ENCODE measurements around the gene TRIM6. TPM values are rescaled to one million over a fixed set of nuclear protein-coding genes. Genes with fewer than 3 reads are reported as not detected.

TRIM6 gene
- total RNA-seq, 1 donor from 2014 or later: 23.9 TPM

GRCh38 chr11:5550440-5551095 is 45.9 kb upstream of the TRIM6 start:
- peaks cover 2% of the 10 kb centered on the region for H3K27me3 ChIP-seq (ENCODE audit: insufficient read depth, low read length)
- no peak overlapping the region for H3K4me3 ChIP-seq (ENCODE audit: insufficient read depth, low read depth, low read length)
- no peak overlapping the region for H3K4me3 Mint-ChIP-seq (ENCODE audit: unreplicated experiment)
- H3K79me2 ChIP-seq (ENCODE audit: insufficient read depth, low read length): no peaks in the 10 kb centered on the region
- H3K9me3 Mint-ChIP-seq (ENCODE audit: unreplicated experiment): no peaks in the 10 kb centered on the region
- FAIRE-seq (peak; percentile 80), DNase-seq (ENCODE audit: low read depth) (peak; percentile 92)
- H3K4me2 ChIP-seq (ENCODE audit: low read length): peak overlapping the region; percentile 78
- no peaks in the 10 kb centered on the region for H3K36me3 Mint-ChIP-seq (ENCODE audit: low read depth, unreplicated experiment)
- no peak overlapping the region for H2AFZ ChIP-seq (ENCODE audit: low read depth, low read length)
- H3K4me1 Mint-ChIP-seq (ENCODE audit: low read depth, unreplicated experiment): peaks cover 13% of the 10 kb centered on the region
- H3K27ac ChIP-seq (ENCODE audit: low read depth, low read length): peak overlapping the region; percentile 87
- peaks cover 12% of the 10 kb centered on the region for H3K4me1 ChIP-seq (ENCODE audit: insufficient read depth, low read length)
- H3K9ac ChIP-seq (ENCODE audit: low read length): peak overlapping the region; percentile 62
- peak overlapping the region; percentile 93 for H3K27ac Mint-ChIP-seq (ENCODE audit: unreplicated experiment)
- H3K36me3 ChIP-seq (ENCODE audit: insufficient read depth, low read length): no peaks in the 10 kb centered on the region
- no peaks in the 10 kb centered on the region for H4K20me1 ChIP-seq (ENCODE audit: insufficient read depth, low read length)
- H3K27me3 Mint-ChIP-seq (ENCODE audit: low read depth, unreplicated experiment): no peaks in the 10 kb centered on the region
- TF ChIP-seq EZH2 (IDR thresholded peaks at IDR 0.05; ENCODE audit: insufficient read depth, low read length) (no peak), CTCF (IDR thresholded peaks at IDR 0.05; ENCODE audit: insufficient read depth, low read depth, low read length) (no peak)
- no peaks in the 10 kb centered on the region for H3K9me3 ChIP-seq (ENCODE audit: insufficient read depth, low read depth, low read length)

GRCh38 chr11:5553343-5553742 is 43.1 kb upstream of the TRIM6 start:
- Histone ChIP-seq H3K4me2 (ENCODE audit: low read length) (no peak overlapping the region), H3K36me3 (ENCODE audit: insufficient read depth, low read length) (no peaks in the 10 kb centered on the region), H3K4me1 (ENCODE audit: insufficient read depth, low read length) (peaks cover 12% of the 10 kb centered on the region), H3K9ac (ENCODE audit: low read length) (no peak overlapping the region), H3K9me3 (ENCODE audit: insufficient read depth, low read depth, low read length) (no peaks in the 10 kb centered on the region), H2AFZ (ENCODE audit: low read depth, low read length) (no peak overlapping the region), H3K4me3 (ENCODE audit: insufficient read depth, low read depth, low read length) (no peak overlapping the region), H3K27me3 (ENCODE audit: insufficient read depth, low read length) (peaks cover 2% of the 10 kb centered on the region), H3K79me2 (ENCODE audit: insufficient read depth, low read length) (no peaks in the 10 kb centered on the region), H4K20me1 (ENCODE audit: insufficient read depth, low read length) (no peaks in the 10 kb centered on the region), H3K27ac (ENCODE audit: low read depth, low read length) (no peak overlapping the region)
- Mint-ChIP-seq H3K9me3 (ENCODE audit: unreplicated experiment) (no peaks in the 10 kb centered on the region), H3K36me3 (ENCODE audit: low read depth, unreplicated experiment) (no peaks in the 10 kb centered on the region), H3K27me3 (ENCODE audit: low read depth, unreplicated experiment) (no peaks in the 10 kb centered on the region), H3K27ac (ENCODE audit: unreplicated experiment) (no peak overlapping the region), H3K4me3 (ENCODE audit: unreplicated experiment) (no peak overlapping the region), H3K4me1 (ENCODE audit: low read depth, unreplicated experiment) (peaks cover 13% of the 10 kb centered on the region)
- DNase-seq (ENCODE audit: low read depth) (no peak), FAIRE-seq (no peak)
- TF ChIP-seq EZH2 (IDR thresholded peaks at IDR 0.05; ENCODE audit: insufficient read depth, low read length) (no peak), CTCF (IDR thresholded peaks at IDR 0.05; ENCODE audit: insufficient read depth, low read depth, low read length) (peak; percentile 10)

- no peak for FAIRE-seq
- no peaks in the 10 kb centered on the region for H3K9me3 ChIP-seq (ENCODE audit: insufficient read depth, low read depth, low read length)
Measured at GRCh38 chr11:5556596-5557188, 39.7 kb upstream of the TRIM6 start.

More at GRCh38 chr11:5556596-5557188, 39.7 kb upstream of the TRIM6 start:
- no peaks in the 10 kb centered on the region for H3K36me3 ChIP-seq (ENCODE audit: insufficient read depth, low read length)
- H2AFZ ChIP-seq (ENCODE audit: low read depth, low read length): no peak overlapping the region
- no peaks in the 10 kb centered on the region for H4K20me1 ChIP-seq (ENCODE audit: insufficient read depth, low read length)
- peaks cover 2% of the 10 kb centered on the region for H3K27me3 ChIP-seq (ENCODE audit: insufficient read depth, low read length)
- no peak overlapping the region for H3K4me3 ChIP-seq (ENCODE audit: insufficient read depth, low read depth, low read length)
- no peak overlapping the region for H3K4me3 Mint-ChIP-seq (ENCODE audit: unreplicated experiment)
- no peaks in the 10 kb centered on the region for H3K4me1 ChIP-seq (ENCODE audit: insufficient read depth, low read length)
- no peak overlapping the region for H3K4me2 ChIP-seq (ENCODE audit: low read length)
- no peaks in the 10 kb centered on the region for H3K36me3 Mint-ChIP-seq (ENCODE audit: low read depth, unreplicated experiment)
- H3K27ac Mint-ChIP-seq (ENCODE audit: unreplicated experiment): no peak overlapping the region
- H3K4me1 Mint-ChIP-seq (ENCODE audit: low read depth, unreplicated experiment): no peaks in the 10 kb centered on the region
- no peak overlapping the region for H3K9ac ChIP-seq (ENCODE audit: low read length)
- no peaks in the 10 kb centered on the region for H3K27me3 Mint-ChIP-seq (ENCODE audit: low read depth, unreplicated experiment)
- H3K9me3 Mint-ChIP-seq (ENCODE audit: unreplicated experiment): no peaks in the 10 kb centered on the region
- DNase-seq (ENCODE audit: low read depth): no peak
- TF ChIP-seq EZH2 (IDR thresholded peaks at IDR 0.05; ENCODE audit: insufficient read depth, low read length): no peak
- TF ChIP-seq CTCF (IDR thresholded peaks at IDR 0.05; ENCODE audit: insufficient read depth, low read depth, low read length): no peak
- H3K27ac ChIP-seq (ENCODE audit: low read depth, low read length): no peak overlapping the region
- H3K79me2 ChIP-seq (ENCODE audit: insufficient read depth, low read length): no peaks in the 10 kb centered on the region
